Thyroid gland (tissue), 4 donors: ENCODE data around the gene CCDC120.

ENCODE experiments used
- CTCF ChIP-seq, 6 experiments: fragments of 200-600 bp in 3 of 6; fragments of 450-650 bp in 3 of 6; sonication (generic) in 3 of 6; IDR thresholded peaks; one replicate each; pipeline ENCODE4 v1.5.1; 2016 to 2019; ENCODE audit warnings: antibody characterized with exemption in 6 of 6, mild to moderate bottlenecking in 2 of 6, inconsistent platforms in 1 of 6, moderate library complexity in 1 of 6
- POLR2A ChIP-seq, 2 donors: fragments of 450-650 bp; IDR thresholded peaks; one replicate each; pipeline ENCODE4 v1.6.1; 2017; ENCODE audit warnings: antibody characterized with exemption in 2 of 2, mild to moderate bottlenecking in 2 of 2, moderate library complexity in 1 of 2

GRCh38 chrX:49019599-49020249, 39.1 kb upstream of the CCDC120 start:
- TF ChIP-seq CTCF (IDR thresholded peaks at IDR 0.05) (no peak), POLR2A (IDR thresholded peaks at IDR 0.05) (no peak)
